Calu3 (cell line): Measurements from ENCODE around the gene CD248. TPM values are rescaled to one million over a fixed set of nuclear protein-coding genes. Genes with fewer than 3 reads are reported as not detected.

Experiments
- Bru-seq: library from RNA; stranded (reverse); fragments of 400-500 nt; gene quantifications from one replicate; lab custom pipeline; 2021; lab: Mats Ljungman, UMichigan
- BruChase-seq, 2 experiments: library from RNA; stranded (reverse); fragments of 400-500 nt; gene quantifications; one replicate each; lab custom pipeline; 2021; lab: Mats Ljungman, UMichigan
- BruUV-seq: library from RNA; stranded (reverse); fragments of 400-500 nt; replicated peaks from 2 replicates; lab custom pipeline; 2021; lab: Mats Ljungman, UMichigan
- CTCF ChIA-PET: fragments of 300-600 bp; sonication (Branson Sonifier 250); formaldehyde crosslinking; loops from one replicate; lab custom pipeline; 2022; ENCODE audit warnings: antibody characterized with exemption; lab: Charles Lee
- DNase-seq: peaks from one replicate; pipeline ENCODE4 v3.0.0; 2022
- H3K27ac Mint-ChIP-seq: one replicate; pipeline ENCODE4 v1.8.0; 2022; ENCODE audit warnings: mixed read lengths; ENCODE audit not compliant: unreplicated experiment
- H3K27me3 Mint-ChIP-seq: one replicate; pipeline ENCODE4 v1.8.0; 2022; ENCODE audit warnings: mixed read lengths; ENCODE audit not compliant: unreplicated experiment
- H3K36me3 Mint-ChIP-seq: one replicate; pipeline ENCODE4 v1.8.0; 2022; ENCODE audit warnings: mild to moderate bottlenecking, moderate library complexity, mixed read lengths; ENCODE audit not compliant: insufficient read depth, unreplicated experiment
- H3K4me1 Mint-ChIP-seq: one replicate; pipeline ENCODE4 v1.8.0; 2022; ENCODE audit warnings: mild to moderate bottlenecking, low read depth, mixed read lengths; ENCODE audit not compliant: unreplicated experiment
- H3K4me3 Mint-ChIP-seq: one replicate; pipeline ENCODE4 v1.8.0; 2022; ENCODE audit warnings: mild to moderate bottlenecking, low read depth, moderate library complexity, mixed read lengths; ENCODE audit not compliant: unreplicated experiment
- H3K9me3 Mint-ChIP-seq: one replicate; pipeline ENCODE4 v1.8.0; 2022; ENCODE audit warnings: low read depth, mixed read lengths; ENCODE audit not compliant: unreplicated experiment
- intact Hi-C: fragments of 100-400 bp; cut with micrococcal nuclease; formaldehyde crosslinking; loops from one replicate; pipeline ENCODE4 v1.10.0; 2022; ENCODE audit not compliant: unreplicated experiment
- long read RNA-seq: library from polyadenylated mRNA; stranded (forward); transcript quantifications from one replicate; pipeline ENCODE4 v2.0.0, GENCODE V29; 2022
- total RNA-seq: library from RNA; stranded (reverse); gene quantifications from 2 replicates; pipeline ENCODE4 v1.2.3, GENCODE V29; 2022
- TF ChIP-seq, protein P1 (sequence below): fragments of 200-600 bp; IDR thresholded peaks from one replicate; pipeline ENCODE4 v1.8.0; 2022; ENCODE audit warnings: antibody characterized with exemption; ENCODE audit not compliant: unreplicated experiment

Gene CD248, protein sequence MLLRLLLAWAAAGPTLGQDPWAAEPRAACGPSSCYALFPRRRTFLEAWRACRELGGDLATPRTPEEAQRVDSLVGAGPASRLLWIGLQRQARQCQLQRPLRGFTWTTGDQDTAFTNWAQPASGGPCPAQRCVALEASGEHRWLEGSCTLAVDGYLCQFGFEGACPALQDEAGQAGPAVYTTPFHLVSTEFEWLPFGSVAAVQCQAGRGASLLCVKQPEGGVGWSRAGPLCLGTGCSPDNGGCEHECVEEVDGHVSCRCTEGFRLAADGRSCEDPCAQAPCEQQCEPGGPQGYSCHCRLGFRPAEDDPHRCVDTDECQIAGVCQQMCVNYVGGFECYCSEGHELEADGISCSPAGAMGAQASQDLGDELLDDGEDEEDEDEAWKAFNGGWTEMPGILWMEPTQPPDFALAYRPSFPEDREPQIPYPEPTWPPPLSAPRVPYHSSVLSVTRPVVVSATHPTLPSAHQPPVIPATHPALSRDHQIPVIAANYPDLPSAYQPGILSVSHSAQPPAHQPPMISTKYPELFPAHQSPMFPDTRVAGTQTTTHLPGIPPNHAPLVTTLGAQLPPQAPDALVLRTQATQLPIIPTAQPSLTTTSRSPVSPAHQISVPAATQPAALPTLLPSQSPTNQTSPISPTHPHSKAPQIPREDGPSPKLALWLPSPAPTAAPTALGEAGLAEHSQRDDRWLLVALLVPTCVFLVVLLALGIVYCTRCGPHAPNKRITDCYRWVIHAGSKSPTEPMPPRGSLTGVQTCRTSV
- total RNA-seq = not detected in 2 replicates
- not detected for Bru-seq, nascent RNA
- not detected for BruChase-seq, experiment 1, labeled RNA remaining after a 6-hour chase
- BruChase-seq, experiment 2, labeled RNA remaining after a 2-hour chase = not detected
- long read RNA-seq = 0 reads

- TF ChIP-seq, protein P1, sequence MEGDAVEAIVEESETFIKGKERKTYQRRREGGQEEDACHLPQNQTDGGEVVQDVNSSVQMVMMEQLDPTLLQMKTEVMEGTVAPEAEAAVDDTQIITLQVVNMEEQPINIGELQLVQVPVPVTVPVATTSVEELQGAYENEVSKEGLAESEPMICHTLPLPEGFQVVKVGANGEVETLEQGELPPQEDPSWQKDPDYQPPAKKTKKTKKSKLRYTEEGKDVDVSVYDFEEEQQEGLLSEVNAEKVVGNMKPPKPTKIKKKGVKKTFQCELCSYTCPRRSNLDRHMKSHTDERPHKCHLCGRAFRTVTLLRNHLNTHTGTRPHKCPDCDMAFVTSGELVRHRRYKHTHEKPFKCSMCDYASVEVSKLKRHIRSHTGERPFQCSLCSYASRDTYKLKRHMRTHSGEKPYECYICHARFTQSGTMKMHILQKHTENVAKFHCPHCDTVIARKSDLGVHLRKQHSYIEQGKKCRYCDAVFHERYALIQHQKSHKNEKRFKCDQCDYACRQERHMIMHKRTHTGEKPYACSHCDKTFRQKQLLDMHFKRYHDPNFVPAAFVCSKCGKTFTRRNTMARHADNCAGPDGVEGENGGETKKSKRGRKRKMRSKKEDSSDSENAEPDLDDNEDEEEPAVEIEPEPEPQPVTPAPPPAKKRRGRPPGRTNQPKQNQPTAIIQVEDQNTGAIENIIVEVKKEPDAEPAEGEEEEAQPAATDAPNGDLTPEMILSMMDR = no peak
- intact Hi-C loops = no loop called here
- Mint-ChIP-seq H3K36me3 (peaks cover 21% of the 10 kb centered on the region), H3K4me1 (peaks cover 4% of the 10 kb centered on the region), H3K27ac (no peak within 1 kb of the TSS), H3K27me3 (peaks cover 46% of the 10 kb centered on the region), H3K9me3 (peaks cover 6% of the 10 kb centered on the region), H3K4me3 (no peak within 1 kb of the TSS)
- no peak for DNase-seq
- no TSS peak for BruUV-seq
- CTCF ChIA-PET = interaction anchor here (0.6 to 0.9 kb wide), 2 partner anchors 23 to 122 kb away, joined by 3 to 4 read pairs; partner anchors contain the start of gene MRPL11
Measured at GRCh38 chr11:66316849-66317251, at the start of gene CD248. TSS of gene CD248 (minus strand) at chr11:66317044. CDS start at chr11:66317027, 17 bp downstream.

DNA sequence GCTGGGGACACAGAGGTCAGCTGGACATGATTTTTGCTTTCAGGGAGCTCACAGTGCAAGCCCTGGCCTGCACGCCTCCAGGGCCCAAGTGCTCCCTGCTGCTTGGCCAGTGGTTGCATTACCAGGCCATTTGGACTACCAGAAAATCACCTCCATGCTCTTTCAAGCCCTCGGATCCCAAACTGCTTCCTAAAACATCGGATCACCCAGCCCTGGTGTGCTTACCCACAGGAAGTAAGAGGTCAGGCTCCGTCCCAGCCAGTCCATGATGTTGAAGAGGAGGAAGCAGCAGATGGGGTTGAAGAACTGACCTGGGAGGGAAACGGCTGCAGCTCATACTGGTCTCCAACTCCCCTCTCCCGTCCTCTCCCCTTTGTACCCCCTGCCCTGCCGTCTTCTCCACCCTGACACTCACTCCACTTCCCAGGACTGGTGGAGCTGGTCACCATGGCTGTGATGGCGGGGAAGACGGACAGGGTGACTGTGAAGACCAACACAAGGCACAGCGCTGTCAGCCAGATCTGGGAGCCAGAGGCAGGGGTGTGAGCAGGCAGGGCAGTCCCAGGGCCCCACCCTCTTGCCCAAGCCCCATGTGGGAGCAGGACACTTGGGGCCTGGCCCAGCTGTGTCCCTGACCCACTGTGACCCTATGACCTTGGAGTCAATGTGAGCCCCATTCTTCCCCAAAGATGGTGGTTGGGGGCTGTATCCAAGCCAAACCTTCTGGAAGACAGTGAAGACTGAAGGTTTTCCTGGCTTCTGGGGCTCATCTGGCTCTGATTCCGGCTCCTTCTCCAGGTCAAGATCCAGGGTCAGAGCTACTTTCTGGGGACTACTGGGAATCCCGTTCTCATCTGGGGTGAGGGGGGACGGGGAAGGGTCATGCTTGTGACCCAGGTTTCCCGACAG is 49.1 kb upstream of the CD248 start:
- Mint-ChIP-seq H3K4me3 (no peak overlapping the region), H3K27ac (no peak overlapping the region), H3K27me3 (no peaks in the 10 kb centered on the region), H3K9me3 (no peaks in the 10 kb centered on the region), H3K4me1 (peaks cover 12% of the 10 kb centered on the region), H3K36me3 (peaks cover 79% of the 10 kb centered on the region)
- DNase-seq = no peak
- BruUV-seq = no TSS peak
- intact Hi-C loops = no loop called here
- CTCF ChIA-PET = interaction anchor here (0.6 kb wide), 1 partner anchor 114 kb away, joined by 3 read pairs; the partner anchor contains the start of gene DPP3
- TF ChIP-seq, protein P1 = no peak

- CTCF ChIA-PET = no interaction called here
- H3K36me3 Mint-ChIP-seq = peaks cover 79% of the 10 kb centered on the region
- no TSS peak for BruUV-seq
- DNase-seq = no peak
- H3K4me3 Mint-ChIP-seq = no peak overlapping the region
- H3K27ac Mint-ChIP-seq = no peak overlapping the region
- TF ChIP-seq, protein P1 = no peak
- H3K9me3 Mint-ChIP-seq = no peaks in the 10 kb centered on the region
- H3K4me1 Mint-ChIP-seq = peaks cover 8% of the 10 kb centered on the region
- H3K27me3 Mint-ChIP-seq = no peaks in the 10 kb centered on the region
- intact Hi-C loops = no loop called here
Measured at GRCh38 chr11:66365166-66365565, 48.3 kb upstream of the CD248 start.
